ENCODE data around the gene PCDHB1.
A peak's percentile ranks its signal among the peaks of the same experiment; 100 is the strongest.

Gene PCDHB1

DNA sequence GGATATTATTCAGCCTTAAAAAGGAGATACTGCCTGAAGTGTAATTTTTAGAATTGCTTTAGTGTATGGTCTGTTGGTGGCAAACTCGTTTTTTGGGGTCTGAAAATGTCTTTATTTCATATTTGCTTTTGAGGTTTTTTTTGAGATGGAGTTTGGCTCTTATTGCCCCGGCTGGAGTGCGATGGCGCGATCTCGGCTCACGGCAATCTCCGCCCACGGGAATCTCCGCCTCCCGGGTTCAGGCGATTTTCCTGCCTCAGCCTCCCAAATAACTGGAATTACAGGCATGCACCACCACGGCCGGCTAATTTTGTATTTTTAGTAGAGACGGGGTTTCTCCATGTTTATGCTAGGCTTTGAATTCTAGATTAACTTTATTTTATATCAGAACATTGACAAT is 20.2 kb upstream of the PCDHB1 start:
- H3K9me3 Mint-ChIP-seq: no peaks in the 10 kb centered on the region
- no peak overlapping the region for H3K27ac Mint-ChIP-seq
- no peak overlapping the region for H3K4me3 Mint-ChIP-seq
- H3K4me1 Mint-ChIP-seq: no peaks in the 10 kb centered on the region
- H3K27me3 Mint-ChIP-seq (ENCODE audit: low read depth, poor library complexity): no peaks in the 10 kb centered on the region
- no peak for DNase-seq
- TF ChIP-seq, protein P1, sequence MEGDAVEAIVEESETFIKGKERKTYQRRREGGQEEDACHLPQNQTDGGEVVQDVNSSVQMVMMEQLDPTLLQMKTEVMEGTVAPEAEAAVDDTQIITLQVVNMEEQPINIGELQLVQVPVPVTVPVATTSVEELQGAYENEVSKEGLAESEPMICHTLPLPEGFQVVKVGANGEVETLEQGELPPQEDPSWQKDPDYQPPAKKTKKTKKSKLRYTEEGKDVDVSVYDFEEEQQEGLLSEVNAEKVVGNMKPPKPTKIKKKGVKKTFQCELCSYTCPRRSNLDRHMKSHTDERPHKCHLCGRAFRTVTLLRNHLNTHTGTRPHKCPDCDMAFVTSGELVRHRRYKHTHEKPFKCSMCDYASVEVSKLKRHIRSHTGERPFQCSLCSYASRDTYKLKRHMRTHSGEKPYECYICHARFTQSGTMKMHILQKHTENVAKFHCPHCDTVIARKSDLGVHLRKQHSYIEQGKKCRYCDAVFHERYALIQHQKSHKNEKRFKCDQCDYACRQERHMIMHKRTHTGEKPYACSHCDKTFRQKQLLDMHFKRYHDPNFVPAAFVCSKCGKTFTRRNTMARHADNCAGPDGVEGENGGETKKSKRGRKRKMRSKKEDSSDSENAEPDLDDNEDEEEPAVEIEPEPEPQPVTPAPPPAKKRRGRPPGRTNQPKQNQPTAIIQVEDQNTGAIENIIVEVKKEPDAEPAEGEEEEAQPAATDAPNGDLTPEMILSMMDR (IDR thresholded peaks at IDR 0.05): no peak
- H3K36me3 Mint-ChIP-seq (ENCODE audit: low read depth): no peaks in the 10 kb centered on the region

DNA sequence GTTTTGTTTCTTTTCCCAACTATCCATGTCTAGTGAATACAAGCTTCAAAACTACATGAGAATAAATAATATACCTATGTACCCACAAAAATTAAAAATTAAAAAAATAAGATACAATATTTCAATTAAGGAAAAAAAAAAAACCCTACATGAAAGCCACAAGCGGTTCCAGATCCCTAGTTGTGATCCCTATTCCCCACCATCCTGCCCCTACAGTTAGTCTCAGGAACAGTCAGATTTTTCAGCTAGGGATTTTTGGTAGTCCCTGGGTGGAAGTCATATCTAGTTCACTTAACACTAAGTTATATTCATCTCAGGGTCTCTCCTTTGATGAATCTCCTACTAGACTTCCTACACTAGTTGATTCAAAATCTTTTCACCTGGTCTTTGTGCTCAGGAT is 18.5 kb upstream of the PCDHB1 start:
- DNase-seq: no peak
- H3K36me3 Mint-ChIP-seq (ENCODE audit: low read depth): no peaks in the 10 kb centered on the region
- TF ChIP-seq, protein P1 (IDR thresholded peaks at IDR 0.05): no peak
- no peaks in the 10 kb centered on the region for H3K4me1 Mint-ChIP-seq
- no peaks in the 10 kb centered on the region for H3K9me3 Mint-ChIP-seq
- H3K4me3 Mint-ChIP-seq: no peak overlapping the region
- H3K27ac Mint-ChIP-seq: no peak overlapping the region
- no peaks in the 10 kb centered on the region for H3K27me3 Mint-ChIP-seq (ENCODE audit: low read depth, poor library complexity)

DNA sequence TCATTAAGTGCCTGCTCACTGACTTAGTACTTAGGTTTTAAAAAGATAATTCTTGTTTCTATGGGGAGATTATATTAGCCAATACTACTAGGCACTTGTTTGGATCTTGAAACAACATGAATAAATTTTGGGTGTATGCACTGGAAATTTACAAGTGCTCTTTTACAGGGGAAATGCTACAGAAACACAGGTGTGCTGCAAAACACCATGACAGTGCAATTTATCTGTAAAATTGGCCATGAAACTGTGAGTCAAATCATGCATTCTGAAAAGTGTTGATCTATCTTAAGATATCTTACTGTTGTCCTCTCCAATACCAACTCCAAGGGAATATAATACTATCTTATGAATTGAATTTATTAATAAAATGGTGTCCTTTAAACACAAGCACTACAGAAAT is 12.1 kb upstream of the PCDHB1 start:
- TF ChIP-seq, protein P1 (IDR thresholded peaks at IDR 0.05): no peak
- Mint-ChIP-seq H3K4me1 (no peaks in the 10 kb centered on the region), H3K27me3 (ENCODE audit: low read depth, poor library complexity) (no peaks in the 10 kb centered on the region), H3K9me3 (no peaks in the 10 kb centered on the region), H3K36me3 (ENCODE audit: low read depth) (no peaks in the 10 kb centered on the region), H3K4me3 (peak overlapping the region; percentile 19), H3K27ac (no peak overlapping the region)
- DNase-seq: no peak

DNA sequence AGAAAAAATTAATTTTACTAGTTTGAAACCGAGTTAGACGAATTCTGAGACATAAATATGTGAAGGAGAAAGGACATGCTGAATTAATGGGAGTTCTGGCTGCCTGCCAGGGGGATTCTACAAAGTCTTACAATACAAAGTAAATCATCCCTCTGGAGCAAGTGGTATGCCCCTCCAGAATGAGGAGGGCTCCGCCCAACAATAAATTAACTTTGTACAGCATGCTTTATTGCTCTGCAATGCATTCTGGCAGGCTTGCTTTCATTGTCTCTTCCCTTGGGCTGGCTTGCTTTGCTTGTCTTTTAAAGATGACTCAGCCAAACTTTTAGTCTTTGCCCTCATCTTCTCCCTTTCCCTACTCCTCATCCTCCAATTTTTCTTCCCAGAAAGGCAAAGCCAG is 11.7 kb upstream of the PCDHB1 start:
- Mint-ChIP-seq H3K27me3 (ENCODE audit: low read depth, poor library complexity) (peaks cover 3% of the 10 kb centered on the region), H3K4me3 (peak overlapping the region; percentile 19), H3K36me3 (ENCODE audit: low read depth) (no peaks in the 10 kb centered on the region), H3K4me1 (no peaks in the 10 kb centered on the region), H3K9me3 (no peaks in the 10 kb centered on the region), H3K27ac (no peak overlapping the region)
- TF ChIP-seq, protein P1 (IDR thresholded peaks at IDR 0.05): no peak
- peak; percentile 38 for DNase-seq

DNA sequence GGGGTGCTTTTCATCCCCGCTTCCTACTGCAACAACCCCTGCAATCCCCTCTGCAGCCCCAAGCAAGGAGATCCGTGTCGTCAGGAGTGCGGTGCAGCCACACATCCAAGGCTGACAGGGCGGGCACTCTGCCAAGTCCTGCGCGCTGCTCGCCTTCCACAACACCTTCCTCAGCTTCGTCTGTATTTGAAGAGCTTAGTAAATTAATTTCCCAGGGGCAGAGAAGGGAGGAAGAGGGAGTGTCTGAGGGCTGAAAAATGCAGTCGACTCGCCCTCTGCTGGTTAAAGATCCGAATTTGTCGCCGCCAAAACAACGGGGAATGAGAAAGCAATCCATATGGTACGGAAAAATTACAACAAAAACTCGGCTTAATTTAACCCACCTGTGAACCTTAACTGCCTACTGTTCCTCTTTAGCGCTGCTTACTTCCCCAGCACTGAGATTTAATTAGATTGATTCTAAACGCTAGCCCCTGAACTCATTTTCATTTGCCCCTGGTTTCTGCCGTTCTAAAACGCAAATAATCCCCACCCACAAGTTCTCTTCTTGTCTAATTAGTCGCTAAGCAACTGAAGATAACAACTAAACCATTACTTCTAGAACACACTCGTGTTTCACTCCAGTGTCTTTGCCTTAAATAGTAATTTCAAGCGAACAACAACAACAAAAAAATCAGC is 10.9 kb upstream of the PCDHB1 start:
- TF ChIP-seq, protein P1 (IDR thresholded peaks at IDR 0.05): peak; percentile 64

DNA sequence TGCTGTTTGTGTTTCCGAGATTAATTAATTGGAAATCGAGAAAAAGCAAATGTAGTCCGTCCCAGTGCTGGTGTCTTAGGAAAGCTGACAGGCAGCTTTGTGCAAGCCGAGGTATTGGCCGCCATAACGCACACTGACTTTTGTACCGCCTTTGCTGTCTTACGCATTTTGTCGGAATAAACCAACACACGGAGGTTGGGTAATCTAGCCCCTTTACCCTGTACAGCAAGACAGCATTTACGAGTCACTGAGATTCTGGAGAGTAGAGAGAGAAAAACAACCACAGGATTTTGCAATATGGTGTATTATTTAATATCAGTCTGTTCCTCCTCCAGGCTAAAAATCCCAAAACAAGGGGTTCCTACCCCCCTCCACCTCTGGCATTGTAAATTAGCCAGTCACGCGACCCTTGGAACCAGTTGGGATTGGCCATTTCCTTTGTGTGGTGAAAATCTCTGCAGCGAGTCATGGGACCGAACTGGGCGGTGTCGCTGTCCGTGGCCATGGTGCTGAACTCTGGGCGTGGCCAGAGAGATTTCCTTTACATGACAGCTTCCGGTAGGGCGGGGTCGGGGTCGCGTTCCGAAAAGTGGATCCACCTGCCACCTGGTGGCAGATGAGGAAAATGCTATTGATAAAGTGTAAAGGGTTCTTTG is 10.3 kb upstream of the PCDHB1 start:
- no peaks in the 10 kb centered on the region for H3K4me1 Mint-ChIP-seq
- peak; percentile 99 for DNase-seq
- H3K27ac Mint-ChIP-seq: no peak overlapping the region
- TF ChIP-seq, protein P1 (IDR thresholded peaks at IDR 0.05): peak; percentile 68
- H3K9me3 Mint-ChIP-seq: no peaks in the 10 kb centered on the region
- no peaks in the 10 kb centered on the region for H3K36me3 Mint-ChIP-seq (ENCODE audit: low read depth)
- H3K27me3 Mint-ChIP-seq (ENCODE audit: low read depth, poor library complexity): peaks cover 16% of the 10 kb centered on the region
- H3K4me3 Mint-ChIP-seq: no peak overlapping the region

More for the DNA sequence above, 10.9 kb upstream of the PCDHB1 start:
- H3K4me1 Mint-ChIP-seq: no peaks in the 10 kb centered on the region
- H3K27ac Mint-ChIP-seq: no peak overlapping the region
- H3K4me3 Mint-ChIP-seq: no peak overlapping the region
- H3K36me3 Mint-ChIP-seq (ENCODE audit: low read depth): no peaks in the 10 kb centered on the region
- H3K9me3 Mint-ChIP-seq: no peaks in the 10 kb centered on the region
- peak; percentile 67 for DNase-seq
- H3K27me3 Mint-ChIP-seq (ENCODE audit: low read depth, poor library complexity): peaks cover 10% of the 10 kb centered on the region

Measured in nephron progenitor cell (in vitro differentiated cells).